HepG2 (cell line): ENCODE measurements around the gene TSPAN31. TPM values are rescaled to one million over a fixed set of nuclear protein-coding genes. Genes with fewer than 3 reads are reported as not detected.
"Not testable (repeated sequence)": the region's sequence is repeated elsewhere in the genome, so short reads cannot be mapped to it uniquely, and the experiment has no call there.

Source experiments
- ATAC-seq: fragments of 200-7000 bp; cut with Tn5 transposase; 3 replicates; pipeline ENCODE4 v1.9.1; 2020; ENCODE audit warnings: mild to moderate bottlenecking, moderate library complexity
- BruUV-seq: library from RNA; stranded (reverse); fragments of 400-500 nt; replicated peaks from 2 replicates; lab custom pipeline; 2021; lab: Mats Ljungman, UMichigan
- CTCF ChIA-PET: fragments of 300-600 bp; formaldehyde crosslinking; extraction: SDS; loops from one replicate; lab custom pipeline; 2021; ENCODE audit warnings: low total read pairs, inconsistent platforms, low intra/inter-chr PET ratio; lab: Yijun Ruan, JAX
- POLR2A ChIA-PET: fragments of 350-600 bp; sonication (Branson Sonifier 250); formaldehyde crosslinking; loops from one replicate; lab custom pipeline; 2020; ENCODE audit warnings: antibody characterized with exemption, inconsistent platforms; lab: Yijun Ruan, JAX
- DNase-seq: peaks from one replicate; pipeline ENCODE4 v3.0.0-alpha.2; 2015; ENCODE audit warnings: low spot score
- FAIRE-seq: peaks from 3 replicates; lab custom pipeline; 2011; peaks lifted over from hg19 to GRCh38; lab: Jason Lieb, UNC
- H2AFZ ChIP-seq: one replicate; pipeline ENCODE4 v1.6.1; 2011; ENCODE audit warnings: low read length, inconsistent platforms
- H3K27ac ChIP-seq: fragments of 300-600 bp; 3 replicates; pipeline ENCODE4 v1.8.0; 2011; ENCODE audit warnings: mixed run types, mild to moderate bottlenecking, mixed read lengths, low read length, inconsistent platforms; ENCODE audit not compliant: insufficient read depth; ENCODE audit errors: extremely low read length
- H3K27me3 ChIP-seq, 2 experiments: fragments of 200-600 bp in 1 of 2; 2 replicates in 1 of 2; 3 replicates in 1 of 2; pipeline versions ENCODE4 v1.6.0 to v1.8.0; 2011; ENCODE audit warnings: low read length in 2 of 2, mild to moderate bottlenecking in 2 of 2, moderate library complexity in 2 of 2, inconsistent platforms in 1 of 2; ENCODE audit not compliant: insufficient read depth in 2 of 2, control insufficient read depth in 1 of 2
- H3K36me3 ChIP-seq, 2 experiments: fragments of 200-600 bp in 1 of 2; replicated peaks in 1 of 2; 2 replicates in 1 of 2; 3 replicates in 1 of 2; pipeline versions ENCODE4 v1.5.1 to v1.8.0; 2011; ENCODE audit warnings: low read length in 2 of 2, inconsistent platforms in 1 of 2; ENCODE audit not compliant: insufficient read depth in 2 of 2, control insufficient read depth in 1 of 2
- H3K4me1 ChIP-seq: 2 replicates; pipeline ENCODE4 v1.5.1; 2012; ENCODE audit warnings: low read length, inconsistent platforms; ENCODE audit not compliant: insufficient read depth
- H3K4me2 ChIP-seq: 2 replicates; pipeline ENCODE4 v1.6.0; 2011; ENCODE audit warnings: low read depth, low read length, inconsistent platforms
- H3K4me3 ChIP-seq, 3 experiments: fragments of 200-600 bp in 1 of 3; sonication (generic), shearing (Covaris generic) in 1 of 3; replicated peaks in 1 of 3; 2 replicates each; pipeline ENCODE4 v1.5.1; 2011 to 2016; ENCODE audit warnings: low read length in 3 of 3, inconsistent platforms in 2 of 3, low read depth in 2 of 3, mild to moderate bottlenecking in 2 of 3, control low read depth in 1 of 3, mixed read lengths in 1 of 3; ENCODE audit not compliant: insufficient read depth in 1 of 3
- H3K79me2 ChIP-seq: one replicate; pipeline ENCODE4 v1.6.1; 2011; ENCODE audit warnings: low read length, inconsistent platforms; ENCODE audit not compliant: insufficient read depth
- H3K9ac ChIP-seq: 2 replicates; pipeline ENCODE4 v1.6.0; 2011; ENCODE audit warnings: mild to moderate bottlenecking, low read depth, low read length, inconsistent platforms; ENCODE audit not compliant: insufficient read depth
- H3K9me3 ChIP-seq: 2 replicates; pipeline ENCODE4 v1.5.1; 2012; ENCODE audit warnings: mild to moderate bottlenecking, low read length
- H4K20me1 ChIP-seq: 2 replicates; pipeline ENCODE4 v1.6.0; 2011; ENCODE audit warnings: inconsistent platforms, mild to moderate bottlenecking, low read length, moderate library complexity; ENCODE audit not compliant: insufficient read depth
- ELF4 ChIP-seq: sonication (generic); formaldehyde crosslinking; IDR thresholded peaks from 2 replicates; pipeline ENCODE4 v1.5.0; 2020; ENCODE audit warnings: missing genetic modification reagents, mild to moderate bottlenecking, moderate library complexity, borderline replicate concordance
- IRF2 ChIP-seq: IDR thresholded peaks from 2 replicates; pipeline ENCODE4 v1.6.1; 2018; ENCODE audit warnings: missing genetic modification reagents, missing compliant biosample characterization
- KLF13 ChIP-seq: sonication (generic); formaldehyde crosslinking; IDR thresholded peaks from 2 replicates; pipeline ENCODE4 v1.4.0; 2020; ENCODE audit warnings: mild to moderate bottlenecking, missing genetic modification reagents
- MXD4 ChIP-seq: IDR thresholded peaks from 2 replicates; pipeline ENCODE4 v1.6.1; 2016; ENCODE audit warnings: mild to moderate bottlenecking, missing biosample characterization, missing genetic modification reagents
- ZNF720 ChIP-seq: sonication (generic); formaldehyde crosslinking; IDR thresholded peaks from 2 replicates; pipeline ENCODE4 v1.4.0; 2020; ENCODE audit warnings: missing genetic modification reagents
- ZNF841 ChIP-seq: sonication (generic); formaldehyde crosslinking; IDR thresholded peaks from 2 replicates; pipeline ENCODE4 v1.8.1; 2023; ENCODE audit warnings: missing genetic modification reagents, borderline replicate concordance
- WGBS: methylation state at CpG from one replicate; pipeline ENCODE4 v1.1.6; 2017; ENCODE audit warnings: low lambda C conversion rate; 5-methylcytosine and 5-hydroxymethylcytosine counted together
- in situ Hi-C: cut with HindIII; loops from 2 replicates; pipeline ENCODE4 v1.10.0; 2017; ENCODE audit warnings: low pct_unique_long_range_greater_than_20kb; ENCODE audit not compliant: extremely low pct_ligation_motif_present
- intact Hi-C: fragments of 100-400 bp; cut with micrococcal nuclease; formaldehyde crosslinking; loops from one replicate; pipeline ENCODE4 v1.10.0; 2022; ENCODE audit not compliant: unreplicated experiment
- polyA plus RNA-seq, 8 experiments: library from polyadenylated mRNA; depleted of rRNA in 3 of 8; stranded (reverse) in 7 of 8; unstranded in 1 of 8; fragments of >200 nt; fragmentation: Illumina TruSeq in 4 of 8; extraction: Trizol in 4 of 8; gene quantifications; 2 replicates each; pipeline versions ENCODE4 v1.2.1 to v1.2.3, GENCODE V29; 2011 to 2016; ENCODE audit warnings: low read depth in 4 of 8, missing spikeins in 1 of 8, mixed read lengths in 1 of 8; ENCODE audit not compliant: insufficient read depth in 1 of 8
- total RNA-seq, 5 experiments: library from RNA; depleted of rRNA; stranded (reverse); fragments of >200 nt; fragmentation: Illumina TruSeq; extraction: Trizol; gene quantifications; 2 replicates each; pipeline ENCODE4 v1.2.3, GENCODE V29; 2016; ENCODE audit warnings: low read depth in 1 of 5

Gene TSPAN31
- total and polyA plus RNA-seq, 2 of the 13 experiments (the other 11 are each of a cell fraction or from before 2014, with no cell fraction given) = 10.4 to 24.6 TPM

DNA sequence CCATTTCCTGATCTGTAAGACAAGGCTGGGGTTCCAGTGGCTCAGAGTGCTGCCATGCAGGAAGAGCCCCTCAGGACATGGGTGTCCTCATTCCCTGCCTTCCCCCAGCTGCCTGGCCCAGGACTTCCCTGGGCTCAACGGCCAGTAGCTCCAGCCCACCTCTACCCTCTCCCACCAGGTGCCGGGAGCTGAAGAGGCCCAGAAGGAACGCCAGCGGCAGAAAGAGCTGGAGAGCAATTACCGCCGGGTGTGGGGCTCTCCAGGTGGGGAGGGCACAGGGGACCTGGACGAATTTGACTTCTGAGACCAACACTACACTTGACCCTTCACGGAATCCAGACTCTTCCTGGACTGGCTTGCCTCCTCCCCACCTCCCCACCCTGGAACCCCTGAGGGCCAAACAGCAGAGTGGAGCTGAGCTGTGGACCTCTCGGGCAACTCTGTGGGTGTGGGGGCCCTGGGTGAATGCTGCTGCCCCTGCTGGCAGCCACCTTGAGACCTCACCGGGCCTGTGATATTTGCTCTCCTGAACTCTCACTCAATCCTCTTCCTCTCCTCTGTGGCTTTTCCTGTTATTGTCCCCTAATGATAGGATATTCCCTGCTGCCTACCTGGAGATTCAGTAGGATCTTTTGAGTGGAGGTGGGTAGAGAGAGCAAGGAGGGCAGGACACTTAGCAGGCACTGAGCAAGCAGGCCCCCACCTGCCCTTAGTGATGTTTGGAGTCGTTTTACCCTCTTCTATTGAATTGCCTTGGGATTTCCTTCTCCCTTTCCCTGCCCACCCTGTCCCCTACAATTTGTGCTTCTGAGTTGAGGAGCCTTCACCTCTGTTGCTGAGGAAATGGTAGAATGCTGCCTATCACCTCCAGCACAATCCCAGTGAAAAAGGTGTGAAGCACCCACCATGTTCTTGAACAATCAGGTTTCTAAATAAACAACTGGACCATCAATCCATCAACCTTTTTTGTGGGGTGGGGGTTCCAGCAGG is 23.9 kb upstream of the TSPAN31 start (continued):
- TF ChIP-seq ELF4 = no peak
- TF ChIP-seq IRF2 (CRISPR knock-in tag) = no peak
- TF ChIP-seq KLF13 (CRISPR knock-in tag) = no peak
- no peak for TF ChIP-seq ZNF841 (CRISPR knock-in tag)
- no peak for TF ChIP-seq ZNF720 (CRISPR knock-in tag)
- TF ChIP-seq MXD4 (CRISPR knock-in tag) = no peak
- TF ChIP-seq, all 625 proteins: peak for 0

DNA sequence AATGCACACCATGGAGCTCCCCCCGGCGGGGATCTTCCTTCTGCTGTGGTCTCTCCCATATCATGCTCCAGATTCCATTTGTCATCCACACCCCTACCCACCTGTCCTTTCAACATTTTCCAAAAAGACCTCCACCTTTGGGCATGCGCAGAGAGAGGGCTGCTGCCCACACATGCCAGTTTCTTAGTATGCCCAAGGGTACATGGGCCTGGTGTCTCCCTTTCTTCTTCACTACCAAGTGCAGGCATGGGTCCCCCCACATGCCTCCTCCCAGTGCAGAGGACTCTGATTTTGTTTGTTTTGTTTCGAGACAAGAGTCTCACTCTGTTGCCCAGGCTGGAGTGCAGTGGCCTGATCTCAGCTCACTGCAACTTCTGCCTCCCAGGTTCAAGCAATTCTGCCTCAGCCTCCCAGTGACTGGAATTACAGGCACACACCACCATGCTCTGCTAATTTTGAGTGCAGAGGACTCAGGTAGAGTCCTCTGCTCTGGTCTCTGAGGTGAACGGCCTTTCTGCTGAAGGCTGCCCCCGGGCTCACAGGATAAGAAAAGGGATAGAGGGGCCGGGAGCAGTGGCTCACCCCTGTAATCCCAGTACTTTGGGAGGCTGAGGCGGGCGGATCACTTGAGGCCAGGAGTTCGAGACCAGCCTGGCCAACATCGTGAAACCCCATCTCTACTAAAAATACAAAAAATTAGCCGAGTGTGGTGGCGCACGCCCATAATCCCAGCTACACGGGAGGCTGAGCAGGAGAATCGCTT is 22.8 kb upstream of the TSPAN31 start:
- FAIRE-seq, H3K4me3 ChIP-seq, H3K4me2 ChIP-seq, H3K9me3 ChIP-seq, H3K79me2 ChIP-seq, ATAC-seq, H4K20me1 ChIP-seq, CTCF ChIA-PET, H3K9ac ChIP-seq, H3K27ac ChIP-seq, DNase-seq, POLR2A ChIA-PET, H3K4me1 ChIP-seq, H3K27me3 ChIP-seq, BruUV-seq, intact Hi-C loops, in situ Hi-C loops, H2AFZ ChIP-seq: not testable (repeated sequence)
- H3K36me3 ChIP-seq = peaks cover 9 to 36% of the 10 kb centered on the region in 2 experiments
- WGBS = 95% methylated on average over 16 of the region's 16 CpGs
